Breast epithelium (tissue), 4 donors: ENCODE results near the gene MEX3C. TPM values are rescaled to one million over a fixed set of nuclear protein-coding genes. Genes with fewer than 3 reads are reported as not detected.

Experiments
- DNase-seq, 2 donors: peaks; one replicate each; pipeline ENCODE4 v3.0.0-alpha.2; 2019; ENCODE audit warnings: low spot score in 2 of 2
- H3K27ac ChIP-seq, 2 donors: fragments of 200-600 bp; sonication (generic) in 1 of 2; one replicate each; pipeline ENCODE4 v1.5.1; 2016 to 2019; ENCODE audit warnings: mild to moderate bottlenecking in 1 of 2
- H3K27me3 ChIP-seq, 2 donors: fragments of 200-600 bp; sonication (generic) in 1 of 2; one replicate each; pipeline versions ENCODE4 v1.5.1 to v1.6.0; 2017 to 2019; ENCODE audit warnings: control low read depth in 1 of 2, mild to moderate bottlenecking in 1 of 2
- H3K36me3 ChIP-seq: fragments of 200-600 bp; one replicate; pipeline ENCODE4 v1.5.1; 2019
- H3K4me1 ChIP-seq, 2 donors: fragments of 200-600 bp; sonication (generic); one replicate each; pipeline ENCODE4 v1.5.1; 2016 to 2019; ENCODE audit warnings: control low read depth in 1 of 2
- H3K4me3 ChIP-seq, 3 donors: fragments of 200-600 bp; sonication (generic); 1 replicate in 2 of 3; 2 replicates in 1 of 3; pipeline ENCODE4 v1.5.1; 2016 to 2019; ENCODE audit warnings: mild to moderate bottlenecking in 3 of 3, moderate library complexity in 2 of 3
- H3K9me3 ChIP-seq, 2 donors: fragments of 200-600 bp; sonication (generic) in 1 of 2; one replicate each; pipeline ENCODE4 v1.5.1; 2016 to 2019; ENCODE audit warnings: control low read depth in 1 of 2
- POLR2A ChIP-seq: fragments of 450-650 bp; IDR thresholded peaks from one replicate; pipeline ENCODE4 v1.6.1; 2016; ENCODE audit warnings: antibody characterized with exemption, mild to moderate bottlenecking, moderate library complexity
- POLR2AphosphoS5 ChIP-seq, 3 donors: sonication (generic); formaldehyde crosslinking; IDR thresholded peaks; one replicate each; pipeline ENCODE4 v1.6.1; 2017; ENCODE audit warnings: antibody characterized with exemption in 3 of 3
- intact Hi-C: fragments of 100-400 bp; cut with DNase I; formaldehyde crosslinking; loops from one replicate; pipeline ENCODE4 v1.15.1; 2023; ENCODE audit warnings: low total_unique reads
- total RNA-seq, 3 donors: library from RNA; depleted of rRNA; stranded (reverse); fragments of >200 nt; gene quantifications; one replicate each; pipeline ENCODE4 v1.1.0, GENCODE V29; 2016
- TF ChIP-seq, protein P1 (sequence below), 3 donors: fragments of 450-650 bp; IDR thresholded peaks; one replicate each; pipeline ENCODE4 v1.5.1; 2016 to 2017; ENCODE audit warnings: antibody characterized with exemption in 3 of 3, mild to moderate bottlenecking in 3 of 3, moderate library complexity in 3 of 3

Gene MEX3C
- total RNA-seq, 3 donors from 2014 or later = 22.4 to 42.0 (median 29.2) TPM

DNA sequence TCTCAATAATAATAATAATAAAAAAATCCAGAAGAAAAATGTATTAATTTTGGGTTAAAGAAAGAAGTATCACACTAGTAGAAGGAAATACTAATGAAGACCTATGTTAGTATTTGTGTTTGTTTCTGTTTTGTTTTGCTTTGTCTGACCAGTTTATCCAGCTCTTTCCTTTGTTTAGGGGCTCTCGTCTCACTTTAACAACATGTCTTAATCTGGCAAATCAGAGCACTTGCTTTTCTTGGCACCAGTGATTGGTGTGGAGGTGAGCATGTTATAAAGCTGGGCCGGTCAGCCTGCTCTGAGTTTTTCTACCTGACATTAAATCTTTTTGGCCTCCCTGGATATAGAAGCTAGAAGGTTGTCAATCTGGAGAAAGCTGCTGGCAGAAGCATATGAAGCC, 15.1 kb upstream of the MEX3C start:
- Histone ChIP-seq H3K4me3 (no peak overlapping the region), H3K9me3 (no peaks in the 10 kb centered on the region), H3K36me3 (no peaks in the 10 kb centered on the region), H3K27ac (no peak overlapping the region), H3K4me1 (no peaks in the 10 kb centered on the region), H3K27me3 (no peaks in the 10 kb centered on the region)
- no peak for DNase-seq
- TF ChIP-seq, protein P1, sequence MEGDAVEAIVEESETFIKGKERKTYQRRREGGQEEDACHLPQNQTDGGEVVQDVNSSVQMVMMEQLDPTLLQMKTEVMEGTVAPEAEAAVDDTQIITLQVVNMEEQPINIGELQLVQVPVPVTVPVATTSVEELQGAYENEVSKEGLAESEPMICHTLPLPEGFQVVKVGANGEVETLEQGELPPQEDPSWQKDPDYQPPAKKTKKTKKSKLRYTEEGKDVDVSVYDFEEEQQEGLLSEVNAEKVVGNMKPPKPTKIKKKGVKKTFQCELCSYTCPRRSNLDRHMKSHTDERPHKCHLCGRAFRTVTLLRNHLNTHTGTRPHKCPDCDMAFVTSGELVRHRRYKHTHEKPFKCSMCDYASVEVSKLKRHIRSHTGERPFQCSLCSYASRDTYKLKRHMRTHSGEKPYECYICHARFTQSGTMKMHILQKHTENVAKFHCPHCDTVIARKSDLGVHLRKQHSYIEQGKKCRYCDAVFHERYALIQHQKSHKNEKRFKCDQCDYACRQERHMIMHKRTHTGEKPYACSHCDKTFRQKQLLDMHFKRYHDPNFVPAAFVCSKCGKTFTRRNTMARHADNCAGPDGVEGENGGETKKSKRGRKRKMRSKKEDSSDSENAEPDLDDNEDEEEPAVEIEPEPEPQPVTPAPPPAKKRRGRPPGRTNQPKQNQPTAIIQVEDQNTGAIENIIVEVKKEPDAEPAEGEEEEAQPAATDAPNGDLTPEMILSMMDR (IDR thresholded peaks at IDR 0.05) = no peak
- TF ChIP-seq POLR2A = no peak
- no peak for TF ChIP-seq POLR2AphosphoS5 (IDR thresholded peaks at IDR 0.05)
- intact Hi-C loops = no loop called here

DNA sequence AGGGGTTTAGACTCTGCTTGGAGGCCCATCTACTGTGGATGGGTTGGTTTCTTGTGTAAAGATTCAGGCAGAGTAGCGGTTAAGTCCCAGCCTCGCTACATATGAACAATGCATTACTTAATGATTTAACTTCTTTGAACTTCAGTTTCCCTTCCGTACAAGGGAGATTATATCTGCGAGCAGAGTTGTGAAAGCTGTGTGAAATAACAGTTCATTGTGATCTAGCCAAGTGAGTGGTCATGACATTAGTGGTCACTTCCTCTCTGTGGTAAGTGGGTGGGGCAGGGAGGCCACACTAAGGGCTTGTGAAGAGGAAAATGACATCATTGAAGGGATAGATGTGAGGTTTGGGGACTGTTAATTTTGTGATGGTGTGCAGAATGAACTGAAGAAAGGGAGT, 14.1 kb upstream of the MEX3C start:
- Histone ChIP-seq H3K4me3 (no peak overlapping the region), H3K36me3 (no peaks in the 10 kb centered on the region), H3K4me1 (no peaks in the 10 kb centered on the region), H3K27me3 (no peaks in the 10 kb centered on the region), H3K9me3 (no peaks in the 10 kb centered on the region), H3K27ac (peak overlapping the region in 1 of 2 donors; percentile 35)
- TF ChIP-seq POLR2AphosphoS5 (IDR thresholded peaks at IDR 0.05) (peak in 2 of 3 donors; percentile 23 to 63), POLR2A (no peak)
- TF ChIP-seq, protein P1 (IDR thresholded peaks at IDR 0.05) = no peak
- intact Hi-C loops = no loop called here
- DNase-seq = peak in 1 of 2 donors; percentile 67

DNA sequence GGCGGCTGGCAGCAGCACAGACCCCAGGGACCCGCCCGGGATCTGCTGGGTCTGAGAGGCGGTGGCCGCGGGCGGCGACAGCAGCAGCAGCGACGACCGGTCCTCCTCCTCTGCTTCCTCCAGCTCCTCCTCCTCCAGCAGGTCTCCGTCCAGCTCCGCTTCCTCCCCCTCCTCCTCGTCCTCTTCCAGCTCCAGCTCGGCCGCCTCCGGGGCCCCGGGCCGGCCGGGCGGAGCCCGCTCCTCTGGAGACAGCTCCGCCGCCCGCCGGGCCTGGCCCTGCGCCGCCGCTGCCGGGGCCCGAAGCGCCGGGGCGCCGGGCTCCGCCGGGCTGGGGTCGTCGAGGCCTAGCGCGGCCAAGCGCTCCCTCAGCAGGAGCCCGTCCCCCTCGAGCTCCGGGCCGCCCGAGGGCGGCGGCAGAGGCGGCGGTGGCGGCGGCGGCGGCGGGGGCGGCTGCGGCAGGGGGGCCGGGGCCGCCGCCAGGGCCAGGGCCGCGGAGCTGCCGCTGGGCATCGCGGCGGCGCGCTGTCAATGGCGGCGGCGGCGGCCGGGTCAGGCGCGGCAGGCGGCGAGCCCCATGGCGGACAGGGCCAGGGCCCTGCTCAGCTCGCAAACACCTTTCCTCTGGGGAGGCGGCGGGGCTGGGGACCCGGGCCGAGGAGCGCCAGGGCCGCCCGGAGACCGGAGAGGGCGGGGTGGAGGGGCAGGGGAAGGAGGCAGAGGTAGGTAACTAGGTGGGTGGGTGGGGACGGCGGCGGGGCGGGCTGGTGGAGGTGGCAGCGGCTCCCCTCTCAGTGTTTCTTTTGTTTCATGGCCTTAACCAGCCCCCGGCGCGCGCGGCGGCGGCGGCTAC, 445 bp downstream of the MEX3C start:
- DNase-seq = peak; percentile 60 to 64

DNA sequence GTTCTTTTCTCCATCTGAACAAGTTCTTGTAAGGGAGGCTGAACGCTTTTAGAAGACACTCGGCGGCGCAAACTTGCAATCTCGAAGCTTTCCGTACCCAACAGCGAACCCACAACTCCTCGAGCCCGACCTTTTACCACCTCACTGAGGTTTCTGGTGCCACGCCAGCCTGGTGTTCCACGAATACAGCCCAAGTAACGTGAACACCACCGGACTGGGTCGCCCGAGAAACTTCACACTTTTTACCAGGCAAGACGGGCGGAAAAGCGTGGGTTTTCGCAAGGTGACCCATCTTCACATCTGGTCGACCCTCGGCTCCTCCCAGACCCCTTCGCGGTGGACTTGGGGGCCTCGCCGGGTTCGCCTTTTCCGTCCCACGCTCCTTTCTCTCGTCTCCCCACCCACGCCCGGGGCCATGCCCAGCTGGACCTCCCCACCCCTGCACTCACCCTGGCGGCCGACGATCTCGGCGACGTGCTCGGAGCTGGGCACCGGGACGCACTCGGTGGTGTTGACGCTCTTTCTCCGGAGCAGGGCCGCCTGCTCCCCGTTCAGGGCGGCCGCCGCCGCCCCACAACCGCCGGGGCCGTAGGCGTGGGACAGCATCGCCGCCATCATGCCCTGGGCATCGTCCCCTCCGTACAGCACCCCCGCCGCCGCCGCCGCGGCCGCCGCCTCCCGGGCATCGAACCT, 1.2 kb downstream of the MEX3C start:
- Histone ChIP-seq H3K9me3 (no peaks in the 10 kb centered on the region), H3K4me3 (peak overlapping the region; percentile 90 to 96 (median 90)), H3K4me1 (peaks cover 0 to 23% of the 10 kb centered on the region in 2 donors), H3K36me3 (no peaks in the 10 kb centered on the region), H3K27me3 (no peaks in the 10 kb centered on the region), H3K27ac (peak overlapping the region; percentile 98 to 99)
- TF ChIP-seq POLR2AphosphoS5 (IDR thresholded peaks at IDR 0.05) (peak in 1 of 3 donors; percentile 16), POLR2A (no peak)
- TF ChIP-seq, protein P1 (IDR thresholded peaks at IDR 0.05) = peak in 1 of 3 donors; percentile 2
- intact Hi-C loops = no loop called here
- peak in 1 of 2 donors; percentile 62 for DNase-seq

More for the DNA sequence above, 445 bp downstream of the MEX3C start:
- intact Hi-C loops = no loop called here
- TF ChIP-seq, protein P1 (IDR thresholded peaks at IDR 0.05) = no peak
- TF ChIP-seq POLR2AphosphoS5 (IDR thresholded peaks at IDR 0.05) = no peak
- no peak for TF ChIP-seq POLR2A
- no peaks in the 10 kb centered on the region for H3K36me3 ChIP-seq
- H3K4me3 ChIP-seq = peak overlapping the region; percentile 90 to 96 (median 90)
- H3K27ac ChIP-seq = peak overlapping the region; percentile 98 to 99
- no peaks in the 10 kb centered on the region for H3K27me3 ChIP-seq
- H3K4me1 ChIP-seq = peaks cover 0 to 16% of the 10 kb centered on the region in 2 donors
- H3K9me3 ChIP-seq = no peaks in the 10 kb centered on the region
